MM.1S (cell line): ENCODE measurements around the gene MBD4.
A peak's percentile ranks its signal among the peaks of the same experiment; 100 is the strongest.
"Not testable (repeated sequence)": the region's sequence is repeated elsewhere in the genome, so short reads cannot be mapped to it uniquely, and the experiment has no call there.

ENCODE experiments used
- DNase-seq: peaks from one replicate; pipeline ENCODE4 v3.0.0-alpha.2; 2015
- H2AFZ ChIP-seq: fragments of 300-600 bp; sonication (generic); 2 replicates; pipeline ENCODE4 v1.6.0; 2016; ENCODE audit warnings: antibody characterized with exemption, low read length
- H3F3A ChIP-seq: fragments of 300-600 bp; sonication (generic); 2 replicates; pipeline ENCODE4 v1.6.1; 2016; ENCODE audit warnings: mild to moderate bottlenecking, antibody characterized with exemption, low read length, moderate library complexity, mixed read lengths; ENCODE audit not compliant: insufficient read depth
- H3K27ac ChIP-seq: fragments of 300-600 bp; sonication (generic); 2 replicates; pipeline ENCODE4 v1.5.1; 2016; ENCODE audit warnings: mild to moderate bottlenecking, low read length
- H3K27me3 ChIP-seq: fragments of 300-600 bp; sonication (generic); replicated peaks from 2 replicates; pipeline ENCODE4 v1.6.0; 2016; ENCODE audit warnings: low read length; ENCODE audit not compliant: insufficient read depth
- H3K36me3 ChIP-seq: fragments of 300-600 bp; sonication (generic); replicated peaks from 2 replicates; pipeline ENCODE4 v1.6.1; 2016; ENCODE audit warnings: mild to moderate bottlenecking, low read length, mixed read lengths; ENCODE audit not compliant: insufficient read depth
- H3K4me1 ChIP-seq: fragments of 300-600 bp; sonication (generic); 2 replicates; pipeline ENCODE4 v1.6.1; 2016; ENCODE audit warnings: low read length, mixed read lengths
- H3K4me2 ChIP-seq: fragments of 300-600 bp; sonication (generic); 2 replicates; pipeline ENCODE4 v1.6.0; 2016; ENCODE audit warnings: low read depth, low read length
- H3K4me3 ChIP-seq: fragments of 300-600 bp; sonication (generic); 2 replicates; pipeline ENCODE4 v1.5.1; 2016; ENCODE audit warnings: low read length, mixed read lengths
- H3K79me2 ChIP-seq: fragments of 300-600 bp; sonication (generic); 2 replicates; pipeline ENCODE4 v1.6.1; 2016; ENCODE audit warnings: mixed run types, low read length, mixed read lengths
- H3K9ac ChIP-seq: fragments of 300-600 bp; sonication (generic); 2 replicates; pipeline ENCODE4 v1.6.1; 2016; ENCODE audit warnings: low read length, mixed read lengths
- H3K9me2 ChIP-seq: fragments of 300-600 bp; sonication (generic); replicated peaks from 2 replicates; pipeline ENCODE4 v1.6.1; 2016; ENCODE audit warnings: mild to moderate bottlenecking, low read length, mixed read lengths; ENCODE audit not compliant: insufficient read depth
- H3K9me3 ChIP-seq: fragments of 300-600 bp; sonication (generic); replicated peaks from 2 replicates; pipeline ENCODE4 v1.6.1; 2016; ENCODE audit warnings: mild to moderate bottlenecking, low read length, mixed read lengths; ENCODE audit not compliant: insufficient read depth
- H4K20me1 ChIP-seq: fragments of 300-600 bp; sonication (generic); 2 replicates; pipeline ENCODE4 v1.6.1; 2016; ENCODE audit warnings: mild to moderate bottlenecking, low read length, moderate library complexity, mixed read lengths; ENCODE audit not compliant: insufficient read depth
- CTCF ChIP-seq: fragments of 300-600 bp; sonication (generic); IDR thresholded peaks from 2 replicates; pipeline ENCODE4 v1.5.1; 2016; ENCODE audit warnings: antibody characterized with exemption, low read length, mixed read lengths
- EZH2 ChIP-seq: fragments of 300-600 bp; sonication (generic); optimal IDR thresholded peaks from 2 replicates; pipeline ENCODE3; 2017; ENCODE audit warnings: low read depth, mild to moderate bottlenecking, antibody characterized with exemption, low read length, mixed read lengths
- EZH2phosphoT487 ChIP-seq: fragments of 300-600 bp; sonication (generic); IDR thresholded peaks from 2 replicates; pipeline ENCODE4 v1.6.1; 2018; ENCODE audit warnings: antibody characterized with exemption, low read length

Gene MBD4

GRCh38 chr3:129439817-129440617 is at the start of gene MBD4, which contains the start of gene IFT122:
Gene MBD4, minus strand, starts transcription at chr3:129439948. Its CDS starts 115 bp downstream, at chr3:129439833.
Gene IFT122, plus strand, starts transcription at chr3:129440224. Its CDS starts 107 bp downstream, at chr3:129440331.
- peak within 1 kb of the TSS; percentile 83 for H3K4me3 ChIP-seq
- H3K9me3 ChIP-seq, result no peaks in the 10 kb centered on the region
- peak; percentile 100 for DNase-seq
- no peaks in the 10 kb centered on the region for H3K27me3 ChIP-seq
- H3K27ac ChIP-seq, result peak within 1 kb of the TSS; percentile 92
- peaks cover 26% of the 10 kb centered on the region for H3F3A ChIP-seq
- H3K9ac ChIP-seq, result peak within 1 kb of the TSS; percentile 86
- no peaks in the 10 kb centered on the region for H4K20me1 ChIP-seq
- peak within 1 kb of the TSS; percentile 89 for H3K4me2 ChIP-seq
- peaks cover 8% of the 10 kb centered on the region; the same call in 1 of the 2 replicates for H3K36me3 ChIP-seq
- peak within 1 kb of the TSS; percentile 54 for H2AFZ ChIP-seq
- no peaks in the 10 kb centered on the region for H3K9me2 ChIP-seq
- H3K79me2 ChIP-seq, result peaks cover 66% of the 10 kb centered on the region
- TF ChIP-seq EZH2, result no peak
- no peak for TF ChIP-seq EZH2phosphoT487
- TF ChIP-seq CTCF, result no peak
- peaks cover 32% of the 10 kb centered on the region for H3K4me1 ChIP-seq

GRCh38 chr3:129489258-129489657 is 49.5 kb upstream of the MBD4 start:
- not testable (repeated sequence) for H3K4me2 ChIP-seq

GRCh38 chr3:129487868-129488335 is 48.2 kb upstream of the MBD4 start:
- not testable (repeated sequence) for H3F3A ChIP-seq, DNase-seq, H3K9ac ChIP-seq, H3K9me3 ChIP-seq, H3K4me2 ChIP-seq, H3K36me3 ChIP-seq, H3K4me3 ChIP-seq, H3K9me2 ChIP-seq, H4K20me1 ChIP-seq, H3K27ac ChIP-seq, H3K4me1 ChIP-seq, H3K27me3 ChIP-seq, H3K79me2 ChIP-seq, H2AFZ ChIP-seq

More at GRCh38 chr3:129489258-129489657, 49.5 kb upstream of the MBD4 start:
- not testable (repeated sequence) for H3K4me3 ChIP-seq, H3K4me1 ChIP-seq, H3K9me3 ChIP-seq, H3K9me2 ChIP-seq, H3K36me3 ChIP-seq, H4K20me1 ChIP-seq, H3F3A ChIP-seq, DNase-seq, H3K27ac ChIP-seq, H3K79me2 ChIP-seq, H2AFZ ChIP-seq, H3K27me3 ChIP-seq, H3K9ac ChIP-seq

- no peaks in the 10 kb centered on the region for H3F3A ChIP-seq
Observed at GRCh38 chr3:129487183-129487867, 47.6 kb upstream of the MBD4 start.

More at GRCh38 chr3:129487183-129487867, 47.6 kb upstream of the MBD4 start:
- H4K20me1 ChIP-seq, result no peaks in the 10 kb centered on the region
- H3K9ac ChIP-seq, result no peak overlapping the region
- 0 out of 2 replicates have a peak, but pooled peaks cover 3% of the 10 kb centered on the region for H3K4me1 ChIP-seq
- no peaks in the 10 kb centered on the region for H3K79me2 ChIP-seq
- H3K4me3 ChIP-seq, result no peak overlapping the region
- no peaks in the 10 kb centered on the region for H3K36me3 ChIP-seq
- no peaks in the 10 kb centered on the region for H3K9me3 ChIP-seq
- H3K27me3 ChIP-seq, result no peaks in the 10 kb centered on the region
- no peaks in the 10 kb centered on the region for H3K9me2 ChIP-seq
- DNase-seq, result no peak
- no peak overlapping the region for H3K4me2 ChIP-seq
- no peak overlapping the region for H3K27ac ChIP-seq
- no peak for TF ChIP-seq EZH2
- TF ChIP-seq EZH2phosphoT487, result no peak
- TF ChIP-seq CTCF, result no peak
- no peak overlapping the region for H2AFZ ChIP-seq
